WTC11 (cell line): Measurements from ENCODE around the gene POLR2L. TPM values are rescaled to one million over a fixed set of nuclear protein-coding genes. Genes with fewer than 3 reads are reported as not detected.

Experiments
- ATAC-seq: fragments of 200-7000 bp; cut with Tn5 transposase; 2 replicates; pipeline ENCODE4 v1.10.0; 2021; ENCODE audit warnings: mild to moderate bottlenecking, moderate library complexity
- CTCF ChIA-PET: fragments of 300-600 bp; sonication (Branson Sonifier 250); formaldehyde crosslinking; loops from one replicate; lab custom pipeline; 2021; ENCODE audit warnings: antibody characterized with exemption; lab: Charles Lee
- POLR2A ChIA-PET: fragments of 350-600 bp; sonication (Branson Sonifier 250); formaldehyde crosslinking; loops from one replicate; lab custom pipeline; 2021; ENCODE audit warnings: antibody characterized with exemption; lab: Charles Lee
- DNase-seq: peaks from one replicate; pipeline ENCODE4 v3.0.0; 2021; ENCODE audit warnings: low spot score
- H3K27ac Mint-ChIP-seq: 2 replicates; pipeline ENCODE4 v1.8.0; 2021; ENCODE audit warnings: mixed read lengths
- H3K27me3 Mint-ChIP-seq: 2 replicates; pipeline ENCODE4 v1.8.0; 2021; ENCODE audit warnings: low read depth, mild to moderate bottlenecking, moderate library complexity, mixed read lengths
- H3K36me3 Mint-ChIP-seq: 2 replicates; pipeline ENCODE4 v1.8.0; 2021; ENCODE audit warnings: mixed read lengths
- H3K4me1 Mint-ChIP-seq: 2 replicates; pipeline ENCODE4 v1.8.0; 2022; ENCODE audit warnings: mixed read lengths
- H3K4me3 Mint-ChIP-seq: 2 replicates; pipeline ENCODE4 v1.8.0; 2021; ENCODE audit warnings: mild to moderate bottlenecking, moderate library complexity, mixed read lengths
- H3K9me3 Mint-ChIP-seq: 2 replicates; pipeline ENCODE4 v1.8.0; 2021; ENCODE audit warnings: mixed read lengths
- ARID4B ChIP-seq: sonication (generic); formaldehyde crosslinking; IDR thresholded peaks from 2 replicates; pipeline ENCODE4 v1.8.0; 2023; ENCODE audit warnings: missing genetic modification reagents, mild to moderate bottlenecking, borderline replicate concordance
- ERG ChIP-seq: fragments of 250-450 bp; sonication (Bioruptor Pico); IDR thresholded peaks from 2 replicates; pipeline ENCODE4 v1.8.0; 2021; ENCODE audit warnings: mild to moderate bottlenecking
- ETV6 ChIP-seq: sonication (generic); formaldehyde crosslinking; IDR thresholded peaks from 2 replicates; pipeline ENCODE4 v1.8.1; 2022; ENCODE audit warnings: mild to moderate bottlenecking, missing genetic modification reagents
- FOXK1 ChIP-seq: sonication (generic); formaldehyde crosslinking; IDR thresholded peaks from 2 replicates; pipeline ENCODE4 v1.8.0; 2022; ENCODE audit warnings: mild to moderate bottlenecking, moderate library complexity, missing genetic modification reagents
- HMGA2 ChIP-seq: fragments of 250-450 bp; sonication (Bioruptor Pico); IDR thresholded peaks from 2 replicates; pipeline ENCODE4 v1.4.0; 2021; ENCODE audit warnings: mild to moderate bottlenecking, moderate library complexity
- JUN ChIP-seq: sonication (generic); formaldehyde crosslinking; IDR thresholded peaks from 2 replicates; pipeline ENCODE4 v1.8.0; 2023; ENCODE audit warnings: mild to moderate bottlenecking, missing genetic modification reagents
- KAT7 ChIP-seq: sonication (generic); formaldehyde crosslinking; IDR thresholded peaks from 2 replicates; pipeline ENCODE4 v1.8.1; 2023; ENCODE audit warnings: missing genetic modification reagents, mild to moderate bottlenecking, borderline replicate concordance
- NR1H2 ChIP-seq: sonication (generic); formaldehyde crosslinking; IDR thresholded peaks from 2 replicates; pipeline ENCODE4 v1.9.0; 2021; ENCODE audit warnings: mild to moderate bottlenecking, moderate library complexity, missing genetic modification reagents
- TCF7 ChIP-seq: sonication (generic); formaldehyde crosslinking; IDR thresholded peaks from 2 replicates; pipeline ENCODE4 v1.8.0; 2022; ENCODE audit warnings: mild to moderate bottlenecking, low read depth, missing genetic modification reagents, moderate library complexity
- ZNF121 ChIP-seq: sonication (generic); formaldehyde crosslinking; IDR thresholded peaks from 2 replicates; pipeline ENCODE4 v1.8.0; 2023; ENCODE audit warnings: missing genetic modification reagents
- ZNF219 ChIP-seq: sonication (generic); formaldehyde crosslinking; IDR thresholded peaks from 2 replicates; pipeline ENCODE4 v1.8.0; 2023; ENCODE audit warnings: missing genetic modification reagents, mild to moderate bottlenecking, borderline replicate concordance
- total RNA-seq: library from RNA; stranded (reverse); gene quantifications from 3 replicates; pipeline ENCODE4 v1.2.3, GENCODE V29; 2021
- TF ChIP-seq, protein P1 (sequence below): sonication (generic); formaldehyde crosslinking; IDR thresholded peaks from 2 replicates; pipeline ENCODE4 v1.8.0; 2023; ENCODE audit warnings: missing genetic modification reagents
- TF ChIP-seq, protein P2 (sequence below): sonication (generic); formaldehyde crosslinking; IDR thresholded peaks from 2 replicates; pipeline ENCODE4 v1.8.1; 2023; ENCODE audit warnings: mild to moderate bottlenecking, moderate library complexity, missing genetic modification reagents
- TF ChIP-seq, protein P3 (sequence below): sonication (generic); formaldehyde crosslinking; conservative IDR thresholded peaks from 2 replicates; pipeline ENCODE4 v1.8.1; 2022; ENCODE audit warnings: mild to moderate bottlenecking, missing genetic modification reagents
- TF ChIP-seq, protein P4 (sequence below): fragments of 250-450 bp; sonication (Bioruptor Pico); IDR thresholded peaks from 2 replicates; pipeline ENCODE4 v1.9.0; 2021; ENCODE audit warnings: mild to moderate bottlenecking
- TF ChIP-seq, protein P5 (sequence below): sonication (generic); formaldehyde crosslinking; IDR thresholded peaks from 2 replicates; pipeline ENCODE4 v1.8.1; 2022; ENCODE audit warnings: low read depth, missing genetic modification reagents, borderline replicate concordance

POLR2L gene
- total RNA-seq, 1 experiment from 2014 or later, result 152 TPM

DNA sequence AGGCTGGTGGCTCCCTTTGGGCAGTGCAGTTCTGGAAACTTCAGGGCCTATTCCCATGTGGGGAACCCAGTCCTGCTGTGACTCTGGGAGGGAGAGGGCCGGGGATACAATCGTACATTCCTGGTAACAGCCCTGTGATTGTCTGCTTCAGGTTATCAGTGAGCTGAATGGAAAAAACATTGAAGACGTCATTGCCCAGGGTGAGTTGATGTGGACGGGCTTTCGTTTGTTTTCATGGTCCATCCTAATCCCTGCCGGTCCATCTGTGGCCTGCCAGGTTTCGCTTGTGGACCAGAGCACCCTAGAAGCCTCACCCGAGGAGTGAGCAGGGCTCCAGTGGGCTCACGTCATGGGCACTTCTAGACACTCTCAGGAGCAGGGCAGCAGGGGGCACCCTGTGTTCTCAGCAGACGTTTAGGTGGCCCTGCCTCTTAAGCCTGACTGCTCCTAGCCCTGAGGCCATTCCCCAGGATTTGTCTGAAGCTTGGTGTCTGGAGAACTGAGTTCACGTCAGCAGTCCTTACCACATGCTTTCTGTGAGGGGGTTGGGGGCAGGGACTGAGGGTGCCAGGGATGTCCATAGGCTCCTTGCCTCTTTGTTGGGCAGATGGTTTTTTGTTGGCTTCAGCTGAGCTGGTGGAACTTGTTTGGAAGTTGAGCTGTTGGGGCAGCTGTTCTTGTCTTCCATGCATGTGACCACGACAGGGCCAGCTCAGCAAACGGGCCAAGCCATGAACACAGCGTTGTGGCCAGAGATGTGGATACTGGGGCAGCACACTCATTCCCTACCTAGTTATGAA, 30.7 kb downstream of the POLR2L start:
- TF ChIP-seq ZNF121 (CRISPR knock-in tag) (no peak), NR1H2 (CRISPR knock-in tag) (no peak), ERG (CRISPR knock-in tag) (0 out of 2 replicates have a peak, but pooled peaks have one; percentile 4)
- Mint-ChIP-seq H3K4me1 (peaks cover 32% of the 10 kb centered on the region), H3K27me3 (no peaks in the 10 kb centered on the region), H3K27ac (peak overlapping the region; percentile 93), H3K9me3 (no peaks in the 10 kb centered on the region), H3K4me3 (peak overlapping the region; percentile 92), H3K36me3 (peaks cover 28% of the 10 kb centered on the region)
- ChIA-PET CTCF (interaction anchor here (0.9 kb wide), 1 partner anchor 19 kb away, joined by 3 read pairs; no protein-coding TSS in a partner anchor), POLR2A (no interaction called here)
- DNase-seq (no peak), ATAC-seq (no peak)

GRCh38 chr11:810040-810567, 32.2 kb downstream of the POLR2L start:
- DNase-seq (no peak), ATAC-seq (no peak)
- Mint-ChIP-seq H3K4me1 (peaks cover 39% of the 10 kb centered on the region), H3K9me3 (no peaks in the 10 kb centered on the region), H3K4me3 (peak overlapping the region; percentile 92), H3K36me3 (peaks cover 28% of the 10 kb centered on the region), H3K27ac (peak overlapping the region; percentile 68; the same call in 1 of the 2 replicates), H3K27me3 (no peaks in the 10 kb centered on the region)
- ChIA-PET CTCF (interaction anchor here (1.6 to 2.2 kb wide), 3 partner anchors 27 to 38 kb away, joined by 6 to 13 read pairs (median 7); no protein-coding TSS in a partner anchor), POLR2A (interaction anchor here (0.6 to 2.0 kb wide), 6 partner anchors 9 to 25 kb away, joined by 3 to 18 read pairs (median 4); partner anchors contain the start of genes CD151, CRACR2B and PNPLA2)
- TF ChIP-seq, protein P1, sequence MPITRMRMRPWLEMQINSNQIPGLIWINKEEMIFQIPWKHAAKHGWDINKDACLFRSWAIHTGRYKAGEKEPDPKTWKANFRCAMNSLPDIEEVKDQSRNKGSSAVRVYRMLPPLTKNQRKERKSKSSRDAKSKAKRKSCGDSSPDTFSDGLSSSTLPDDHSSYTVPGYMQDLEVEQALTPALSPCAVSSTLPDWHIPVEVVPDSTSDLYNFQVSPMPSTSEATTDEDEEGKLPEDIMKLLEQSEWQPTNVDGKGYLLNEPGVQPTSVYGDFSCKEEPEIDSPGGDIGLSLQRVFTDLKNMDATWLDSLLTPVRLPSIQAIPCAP (CRISPR knock-in tag), result peak; percentile 71; the same call in 1 of the 2 replicates
- TF ChIP-seq, protein P2, sequence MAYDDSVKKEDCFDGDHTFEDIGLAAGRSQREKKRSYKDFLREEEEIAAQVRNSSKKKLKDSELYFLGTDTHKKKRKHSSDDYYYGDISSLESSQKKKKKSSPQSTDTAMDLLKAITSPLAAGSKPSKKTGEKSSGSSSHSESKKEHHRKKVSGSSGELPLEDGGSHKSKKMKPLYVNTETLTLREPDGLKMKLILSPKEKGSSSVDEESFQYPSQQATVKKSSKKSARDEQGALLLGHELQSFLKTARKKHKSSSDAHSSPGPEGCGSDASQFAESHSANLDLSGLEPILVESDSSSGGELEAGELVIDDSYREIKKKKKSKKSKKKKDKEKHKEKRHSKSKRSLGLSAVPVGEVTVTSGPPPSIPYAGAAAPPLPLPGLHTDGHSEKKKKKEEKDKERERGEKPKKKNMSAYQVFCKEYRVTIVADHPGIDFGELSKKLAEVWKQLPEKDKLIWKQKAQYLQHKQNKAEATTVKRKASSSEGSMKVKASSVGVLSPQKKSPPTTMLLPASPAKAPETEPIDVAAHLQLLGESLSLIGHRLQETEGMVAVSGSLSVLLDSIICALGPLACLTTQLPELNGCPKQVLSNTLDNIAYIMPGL, result no peak
- TF ChIP-seq, protein P3, sequence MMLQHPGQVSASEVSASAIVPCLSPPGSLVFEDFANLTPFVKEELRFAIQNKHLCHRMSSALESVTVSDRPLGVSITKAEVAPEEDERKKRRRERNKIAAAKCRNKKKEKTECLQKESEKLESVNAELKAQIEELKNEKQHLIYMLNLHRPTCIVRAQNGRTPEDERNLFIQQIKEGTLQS (CRISPR knock-in tag), result no peak
- TF ChIP-seq, protein P4, sequence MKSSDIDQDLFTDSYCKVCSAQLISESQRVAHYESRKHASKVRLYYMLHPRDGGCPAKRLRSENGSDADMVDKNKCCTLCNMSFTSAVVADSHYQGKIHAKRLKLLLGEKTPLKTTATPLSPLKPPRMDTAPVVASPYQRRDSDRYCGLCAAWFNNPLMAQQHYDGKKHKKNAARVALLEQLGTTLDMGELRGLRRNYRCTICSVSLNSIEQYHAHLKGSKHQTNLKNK, result no peak
- TF ChIP-seq ERG (CRISPR knock-in tag), result 0 out of 2 replicates have a peak, but pooled peaks have one; percentile 17
- TF ChIP-seq, protein P5, sequence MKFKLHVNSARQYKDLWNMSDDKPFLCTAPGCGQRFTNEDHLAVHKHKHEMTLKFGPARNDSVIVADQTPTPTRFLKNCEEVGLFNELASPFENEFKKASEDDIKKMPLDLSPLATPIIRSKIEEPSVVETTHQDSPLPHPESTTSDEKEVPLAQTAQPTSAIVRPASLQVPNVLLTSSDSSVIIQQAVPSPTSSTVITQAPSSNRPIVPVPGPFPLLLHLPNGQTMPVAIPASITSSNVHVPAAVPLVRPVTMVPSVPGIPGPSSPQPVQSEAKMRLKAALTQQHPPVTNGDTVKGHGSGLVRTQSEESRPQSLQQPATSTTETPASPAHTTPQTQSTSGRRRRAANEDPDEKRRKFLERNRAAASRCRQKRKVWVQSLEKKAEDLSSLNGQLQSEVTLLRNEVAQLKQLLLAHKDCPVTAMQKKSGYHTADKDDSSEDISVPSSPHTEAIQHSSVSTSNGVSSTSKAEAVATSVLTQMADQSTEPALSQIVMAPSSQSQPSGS, result no peak
- no peak for TF ChIP-seq HMGA2 (CRISPR knock-in tag)
- TF ChIP-seq KAT7 (CRISPR knock-in tag), result 0 out of 2 replicates have a peak, but pooled peaks have one; percentile 26
- 0 out of 2 replicates have a peak, but pooled peaks have one; percentile 16 for TF ChIP-seq ZNF219
- TF ChIP-seq FOXK1 (CRISPR knock-in tag), result 0 out of 2 replicates have a peak, but pooled peaks have one; percentile 13
- peak; percentile 23; the same call in 1 of the 2 replicates for TF ChIP-seq ARID4B
- TF ChIP-seq TCF7, result 0 out of 2 replicates have a peak, but pooled peaks have one; percentile 20
- peak; percentile 45; the same call in 1 of the 2 replicates for TF ChIP-seq JUN
- TF ChIP-seq ETV6 (CRISPR knock-in tag), result peak; percentile 87; the same call in 1 of the 2 replicates
